ENCODE results near the gene ZNRF3. TPM values are rescaled to one million over a fixed set of nuclear protein-coding genes. Genes with fewer than 3 reads are reported as not detected.

The ZNRF3 gene
- polyA plus RNA-seq, 1 of the 3 experiments (the other 2 are of a cell fraction) = 4.2 TPM

DNA sequence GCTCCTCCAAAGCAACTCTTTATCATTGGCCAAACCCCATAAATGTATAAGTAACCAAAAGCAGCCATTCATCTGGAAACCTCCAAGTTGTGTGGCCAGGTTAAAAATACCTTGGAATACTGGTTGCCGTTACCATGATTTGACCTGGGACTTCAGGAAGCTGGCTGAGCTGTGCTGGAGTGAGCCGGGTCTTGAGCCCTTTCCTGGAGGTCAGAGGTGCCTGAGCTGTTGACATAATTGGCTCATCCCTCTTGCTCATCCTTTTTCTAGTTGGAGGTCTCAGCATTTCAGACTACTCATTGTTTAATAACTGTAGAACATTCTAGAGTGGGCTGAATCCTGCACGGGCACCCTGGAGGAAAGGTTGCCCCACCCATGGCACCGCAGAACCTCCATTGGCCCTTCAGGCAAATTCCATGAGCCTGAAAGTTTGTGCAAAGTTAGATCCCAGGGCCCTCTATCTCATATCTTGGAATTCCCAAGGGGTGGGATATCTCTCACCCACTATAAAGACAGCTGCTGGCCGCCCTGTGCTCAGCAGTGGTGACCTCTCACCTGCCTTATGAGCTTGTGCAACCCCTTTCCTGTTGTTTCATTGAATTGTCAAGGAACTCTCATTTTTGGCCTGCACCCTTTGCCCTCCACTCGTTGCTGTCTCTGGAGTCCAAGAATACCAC lies 101.2 kb downstream of the ZNRF3 start:
- DNase-seq = no peak
- H3K4me2 ChIP-seq = no peak overlapping the region
- H3K9me3 ChIP-seq = peaks cover 5% of the 10 kb centered on the region; the same call in 1 of the 2 replicates
- H3K27ac ChIP-seq (ENCODE audit: low read depth in 2 of 2, low read length in 1 of 2) = no peak overlapping the region
- no peak overlapping the region for H2AFZ ChIP-seq (ENCODE audit: low read depth)
- 85% methylated on average over 6 of the region's 6 CpGs for WGBS (ENCODE audit: low lambda C conversion rate)
- no peak overlapping the region for H3K4me3 ChIP-seq (ENCODE audit: low read depth in 2 of 2, low read length in 1 of 2)
- ChIA-PET CTCF (no interaction called here), POLR2A (no interaction called here)
- H3K79me2 ChIP-seq (ENCODE audit: insufficient read depth) = peaks cover 9% of the 10 kb centered on the region; the same call in 1 of the 2 replicates
- H3K4me1 ChIP-seq (ENCODE audit: control insufficient read depth in 1 of 2, insufficient read depth in 2 of 2, low read depth in 1 of 2, low read length in 1 of 2) = peaks cover 0 to 5% of the 10 kb centered on the region in 2 experiments; a peak in 2 of 4 replicates
- H3F3A ChIP-seq (replicated peaks; ENCODE audit: insufficient read depth) = no peaks in the 10 kb centered on the region
- H3K9ac ChIP-seq = no peak overlapping the region
- H3K36me3 ChIP-seq (replicated peaks in 1 of 2; ENCODE audit: control insufficient read depth in 1 of 2, insufficient read depth in 2 of 2, low read length in 1 of 2) = peaks cover 5 to 9% of the 10 kb centered on the region in 2 experiments
- no peaks in the 10 kb centered on the region for H4K20me1 ChIP-seq (ENCODE audit: insufficient read depth)
- TF ChIP-seq MEF2A (IDR thresholded peaks at IDR 0.05; ENCODE audit: borderline replicate concordance, low read depth) = no peak
- no peak for TF ChIP-seq RCOR1 (IDR thresholded peaks at IDR 0.05; ENCODE audit: low read length)
- no peak for TF ChIP-seq FOXM1 (IDR thresholded peaks at IDR 0.05; ENCODE audit: low read depth)
- no peak for TF ChIP-seq JUND (IDR thresholded peaks at IDR 0.05)
- TF ChIP-seq, protein P1, sequence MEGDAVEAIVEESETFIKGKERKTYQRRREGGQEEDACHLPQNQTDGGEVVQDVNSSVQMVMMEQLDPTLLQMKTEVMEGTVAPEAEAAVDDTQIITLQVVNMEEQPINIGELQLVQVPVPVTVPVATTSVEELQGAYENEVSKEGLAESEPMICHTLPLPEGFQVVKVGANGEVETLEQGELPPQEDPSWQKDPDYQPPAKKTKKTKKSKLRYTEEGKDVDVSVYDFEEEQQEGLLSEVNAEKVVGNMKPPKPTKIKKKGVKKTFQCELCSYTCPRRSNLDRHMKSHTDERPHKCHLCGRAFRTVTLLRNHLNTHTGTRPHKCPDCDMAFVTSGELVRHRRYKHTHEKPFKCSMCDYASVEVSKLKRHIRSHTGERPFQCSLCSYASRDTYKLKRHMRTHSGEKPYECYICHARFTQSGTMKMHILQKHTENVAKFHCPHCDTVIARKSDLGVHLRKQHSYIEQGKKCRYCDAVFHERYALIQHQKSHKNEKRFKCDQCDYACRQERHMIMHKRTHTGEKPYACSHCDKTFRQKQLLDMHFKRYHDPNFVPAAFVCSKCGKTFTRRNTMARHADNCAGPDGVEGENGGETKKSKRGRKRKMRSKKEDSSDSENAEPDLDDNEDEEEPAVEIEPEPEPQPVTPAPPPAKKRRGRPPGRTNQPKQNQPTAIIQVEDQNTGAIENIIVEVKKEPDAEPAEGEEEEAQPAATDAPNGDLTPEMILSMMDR (IDR thresholded peaks at IDR 0.05) = no peak
- TF ChIP-seq GATA2 (CRISPR knock-in tag; IDR thresholded peaks at IDR 0.05) = no peak
- no peak for TF ChIP-seq FOXJ3 (CRISPR knock-in tag; IDR thresholded peaks at IDR 0.05)
- no peak for TF ChIP-seq RAD21 (IDR thresholded peaks at IDR 0.05; ENCODE audit: low read length)
- H3K27me3 ChIP-seq (ENCODE audit: insufficient read depth) = no peaks in the 10 kb centered on the region
- H3K9me2 ChIP-seq = no peaks in the 10 kb centered on the region

DNA sequence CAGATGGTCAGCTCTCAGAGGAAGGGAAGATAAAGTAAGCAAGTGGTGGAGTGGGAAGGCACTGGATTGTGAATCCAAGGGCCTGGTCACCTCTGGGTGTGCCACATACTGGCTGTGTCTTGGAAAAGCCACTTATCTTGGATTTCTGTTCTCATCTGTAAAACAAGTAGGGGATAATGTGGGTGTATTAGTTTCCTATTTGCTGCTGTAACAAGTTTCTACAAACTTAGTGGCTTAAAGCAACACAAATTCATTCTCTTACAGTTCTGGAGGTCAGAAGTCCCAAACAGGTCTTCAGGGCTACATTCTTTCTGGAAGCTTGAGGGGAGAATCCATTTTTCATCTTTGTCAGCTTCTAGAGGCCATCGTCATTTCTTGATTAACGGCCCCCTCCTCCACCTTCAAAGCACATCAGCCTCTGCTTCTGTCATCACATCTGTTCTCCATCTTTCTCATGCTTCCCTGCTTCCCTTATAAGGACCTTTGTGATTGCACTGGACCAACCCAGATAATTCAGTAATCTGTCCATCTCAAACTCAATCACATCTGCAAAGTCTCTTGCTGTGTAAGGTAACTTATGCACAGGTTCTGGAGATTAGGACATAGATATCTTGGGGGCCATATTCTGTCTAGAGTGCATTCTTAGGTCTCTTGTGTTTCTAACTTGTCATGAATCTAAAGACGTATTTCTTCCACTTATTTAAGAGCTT lies 102.4 kb downstream of the ZNRF3 start:
- no peak overlapping the region for H3K9ac ChIP-seq
- no peaks in the 10 kb centered on the region for H3K27me3 ChIP-seq (ENCODE audit: insufficient read depth)
- no peaks in the 10 kb centered on the region for H3F3A ChIP-seq (replicated peaks; ENCODE audit: insufficient read depth)
- ChIA-PET POLR2A (no interaction called here), CTCF (no interaction called here)
- H3K9me2 ChIP-seq = no peaks in the 10 kb centered on the region
- TF ChIP-seq TCF12 (IDR thresholded peaks at IDR 0.05) (no peak), TEAD4 (IDR thresholded peaks at IDR 0.05; ENCODE audit: borderline replicate concordance, insufficient read depth) (no peak)
- TF ChIP-seq, protein P2, sequence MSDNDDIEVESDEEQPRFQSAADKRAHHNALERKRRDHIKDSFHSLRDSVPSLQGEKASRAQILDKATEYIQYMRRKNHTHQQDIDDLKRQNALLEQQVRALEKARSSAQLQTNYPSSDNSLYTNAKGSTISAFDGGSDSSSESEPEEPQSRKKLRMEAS (IDR thresholded peaks at IDR 0.05; ENCODE audit: low read depth) = no peak
- no peak overlapping the region for H3K4me3 ChIP-seq (ENCODE audit: low read depth in 2 of 2, low read length in 1 of 2)
- H3K4me1 ChIP-seq (ENCODE audit: control insufficient read depth in 1 of 2, insufficient read depth in 2 of 2, low read depth in 1 of 2, low read length in 1 of 2) = peaks cover 0 to 3% of the 10 kb centered on the region in 2 experiments; a peak in 1 of 4 replicates
- peaks cover 5% of the 10 kb centered on the region; the same call in 1 of the 2 replicates for H3K9me3 ChIP-seq
- no peak overlapping the region for H3K27ac ChIP-seq (ENCODE audit: low read depth in 2 of 2, low read length in 1 of 2)
- H3K36me3 ChIP-seq (replicated peaks in 1 of 2; ENCODE audit: control insufficient read depth in 1 of 2, insufficient read depth in 2 of 2, low read length in 1 of 2) = peaks cover 5 to 9% of the 10 kb centered on the region in 2 experiments
- no peak overlapping the region for H2AFZ ChIP-seq (ENCODE audit: low read depth)
- peaks cover 9% of the 10 kb centered on the region; the same call in 1 of the 2 replicates for H3K79me2 ChIP-seq (ENCODE audit: insufficient read depth)
- H4K20me1 ChIP-seq (ENCODE audit: insufficient read depth) = no peaks in the 10 kb centered on the region
- 93% methylated on average over 3 of the region's 3 CpGs for WGBS (ENCODE audit: low lambda C conversion rate)
- no peak for DNase-seq
- no peak overlapping the region for H3K4me2 ChIP-seq

Measured in SK-N-SH (cell line).